Measurements from ENCODE around the gene LGALS7B. TPM values are rescaled to one million over a fixed set of nuclear protein-coding genes. Genes with fewer than 3 reads are reported as not detected.

LGALS7B gene
- total and polyA plus RNA-seq, 2 experiments from 2014 or later, result 2.4 to 6.6 TPM

GRCh38 chr19:38742906-38743305 lies 46.1 kb upstream of the LGALS7B start:
- Mint-ChIP-seq H3K27me3 (ENCODE audit: insufficient read depth, low read depth, poor library complexity) (peaks cover 22% of the 10 kb centered on the region), H3K9me3 (no peaks in the 10 kb centered on the region; the same call in 1 of the 3 replicates), H3K4me3 (no peak overlapping the region), H3K27ac (no peak overlapping the region), H3K4me1 (peaks cover under 1% of the 10 kb centered on the region), H3K36me3 (ENCODE audit: low read depth) (peaks cover 1% of the 10 kb centered on the region; the same call in 1 of the 3 replicates)
- Histone ChIP-seq H3K79me2 (replicated peaks; ENCODE audit: insufficient read depth) (no peaks in the 10 kb centered on the region), H3K36me3 (ENCODE audit: insufficient read depth) (no peaks in the 10 kb centered on the region), H4K20me1 (replicated peaks; ENCODE audit: insufficient read depth) (no peaks in the 10 kb centered on the region), H3K4me3 (no peak overlapping the region), H2AFZ (no peak overlapping the region), H3K4me1 (ENCODE audit: insufficient read depth) (no peaks in the 10 kb centered on the region), H3K4me2 (no peak overlapping the region), H3K27ac (ENCODE audit: low read depth) (no peak overlapping the region), H3K27me3 (ENCODE audit: insufficient read depth) (peaks cover 2% of the 10 kb centered on the region), H3K9me2 (ENCODE audit: insufficient read depth) (no peaks in the 10 kb centered on the region), H3F3A (replicated peaks; ENCODE audit: low read depth) (no peaks in the 10 kb centered on the region)
- no peak for TF ChIP-seq NANOG (IDR thresholded peaks at IDR 0.05; ENCODE audit: borderline replicate concordance)
- no peak for TF ChIP-seq ETS1 (IDR thresholded peaks at IDR 0.05)
- no peak for TF ChIP-seq ZNF462 (CRISPR knock-in tag; IDR thresholded peaks at IDR 0.05)
- no peak for TF ChIP-seq EZH2phosphoT487 (IDR thresholded peaks at IDR 0.05; ENCODE audit: unreplicated experiment)
- no peak for TF ChIP-seq CTCF (conservative IDR thresholded peaks at IDR 0.05; ENCODE audit: low read depth in 2 of 2)
- TF ChIP-seq ZNF331 (CRISPR knock-in tag; IDR thresholded peaks at IDR 0.05; ENCODE audit: low read depth), result no peak
- no peak for TF ChIP-seq ZNF114 (CRISPR knock-in tag; IDR thresholded peaks at IDR 0.05)
- TF ChIP-seq STAT1 (IDR thresholded peaks at IDR 0.05; ENCODE audit: unreplicated experiment), result no peak
- no peak for TF ChIP-seq CREB1 (CRISPR knock-in tag; IDR thresholded peaks at IDR 0.05; ENCODE audit: low read depth)
- no peak for DNase-seq (ENCODE audit: low spot score)
- ATAC-seq, result no peak
